Stimulated activated CD4-positive, alpha-beta T cell treated with anti-CD3 and anti-CD28 coated beads, Interleukin-4, amount 100 ng/mL, for 48 hours (primary cell): Measurements from ENCODE around the gene ANXA1.

Experiments
- DNase-seq, 2 donors: peaks; one replicate each; pipeline ENCODE4 v3.0.0-alpha.2; 2020; ENCODE audit warnings: low read depth in 2 of 2

ANXA1 gene

DNA sequence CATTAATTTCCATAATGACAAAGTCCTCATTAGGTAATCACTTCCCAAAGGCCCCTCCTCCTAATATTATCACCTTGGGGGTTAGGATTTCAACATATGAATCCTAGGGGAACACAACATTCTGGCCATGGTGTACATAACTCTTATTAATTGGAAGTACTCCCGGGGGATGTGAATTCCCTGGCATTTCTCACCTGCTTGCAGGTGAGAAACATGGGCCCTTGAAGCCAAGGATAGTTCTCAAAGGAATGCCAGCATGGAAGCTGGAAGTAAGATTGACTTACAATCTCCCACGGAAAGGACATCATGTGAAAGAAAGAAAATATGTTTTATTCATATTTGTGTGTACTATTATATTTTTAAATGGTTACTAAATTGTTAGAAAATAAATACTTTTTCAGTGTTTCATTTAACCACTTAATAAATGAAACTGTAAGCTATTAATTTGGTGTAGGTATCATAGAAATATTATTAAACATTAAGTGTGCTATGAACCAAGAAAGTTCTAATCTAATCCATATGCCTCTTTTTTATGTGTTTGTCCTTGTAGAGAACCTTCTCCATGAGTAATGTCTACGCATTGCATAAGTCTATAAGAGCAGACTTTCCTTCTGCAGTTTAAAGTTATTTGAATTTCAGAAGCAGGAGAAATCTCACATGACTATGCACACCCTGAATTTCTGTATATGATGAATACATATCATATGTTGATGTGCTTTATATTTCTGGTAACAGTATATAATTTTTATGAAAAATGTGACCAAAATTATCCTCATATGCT is 59.4 kb downstream of the ANXA1 start:
- no peak for DNase-seq

DNA sequence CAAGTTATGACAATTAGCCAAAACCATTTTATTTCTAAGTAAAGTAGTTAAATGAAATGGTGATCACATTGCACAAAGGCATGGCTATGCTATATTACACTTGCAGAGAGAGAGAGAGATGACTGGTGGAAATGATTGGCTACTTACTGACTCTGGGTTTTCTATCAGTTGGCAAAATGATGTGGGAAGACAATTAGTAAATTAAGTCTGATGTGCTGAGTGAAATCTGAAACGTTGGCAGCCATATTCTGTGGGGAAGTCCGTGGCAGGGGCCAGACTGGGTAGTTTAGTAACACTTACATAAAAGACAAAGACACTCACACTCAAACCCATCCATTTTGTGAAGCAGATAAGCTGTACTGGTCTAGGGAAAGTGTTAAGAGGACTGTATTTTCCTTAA is 61.6 kb downstream of the ANXA1 start:
- DNase-seq: no peak

DNA sequence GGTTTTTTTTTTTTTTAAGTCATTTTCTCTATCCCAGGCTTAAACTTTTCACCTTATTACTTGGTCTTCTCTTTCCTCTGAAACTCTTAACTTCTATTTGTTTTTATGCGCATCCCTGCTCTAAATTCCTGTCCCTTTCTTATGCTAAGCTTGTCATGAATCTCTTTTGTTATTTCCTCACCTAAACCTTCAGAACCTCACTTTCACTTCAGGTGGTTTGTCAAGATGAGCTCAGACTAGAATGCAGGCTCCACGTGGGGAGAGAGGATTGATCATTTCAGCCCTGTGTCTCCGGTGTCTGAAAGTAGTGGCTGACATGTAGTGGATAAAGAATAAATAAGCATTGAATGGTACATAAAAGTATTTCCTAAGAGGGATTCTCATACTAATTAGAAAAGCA is 63.6 kb downstream of the ANXA1 start:
- DNase-seq: no peak

DNA sequence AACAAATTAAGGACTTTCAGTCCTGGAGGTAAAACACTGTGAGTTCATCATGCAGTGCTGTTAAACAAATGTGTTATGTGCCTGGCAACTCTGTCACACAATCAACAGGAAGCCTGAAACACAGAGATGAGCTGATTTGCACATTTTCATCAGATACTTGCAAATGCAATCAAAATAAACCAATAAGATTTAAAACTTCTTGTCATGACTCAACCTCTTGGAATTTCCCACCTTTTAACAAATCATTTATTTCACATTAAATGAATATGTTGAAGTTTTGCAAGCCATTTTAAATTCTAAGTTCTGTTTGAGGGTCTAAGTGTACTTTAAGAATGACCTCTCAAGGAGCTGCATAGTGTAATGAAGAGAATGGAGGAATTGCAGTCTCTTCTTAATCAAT is 64.4 kb downstream of the ANXA1 start:
- DNase-seq: no peak
